OCI-LY3 (cell line): ENCODE results near the gene HIVEP3.

Experiments used
- H2AFZ ChIP-seq: fragments of 200-600, 300-600 bp; shearing (Covaris generic); 2 replicates; pipeline ENCODE4 v1.6.0; 2014; ENCODE audit warnings: antibody characterized with exemption, low read depth, low read length
- H3K27ac ChIP-seq: fragments of 200-600, 300-600 bp; sonication (generic); 2 replicates; pipeline ENCODE4 v1.5.1; 2014; ENCODE audit warnings: mild to moderate bottlenecking, low read length, moderate library complexity, mixed read lengths
- H3K27me3 ChIP-seq: fragments of 200-600, 300-600 bp; sonication (generic); 2 replicates; pipeline ENCODE4 v1.6.1; 2014; ENCODE audit warnings: low read depth, low read length, mixed read lengths
- H3K36me3 ChIP-seq: fragments of 200-600, 300-600 bp; sonication (generic); replicated peaks from 2 replicates; pipeline ENCODE3; 2014; ENCODE audit warnings: low read depth, low read length, mixed read lengths
- H3K4me1 ChIP-seq: fragments of 300-600, 200-600 bp; sonication (generic); 2 replicates; pipeline ENCODE4 v1.6.1; 2014; ENCODE audit warnings: low read length, mixed read lengths
- H3K4me2 ChIP-seq: fragments of 200-600, 300-600 bp; sonication (generic); 2 replicates; pipeline ENCODE4 v1.6.1; 2014; ENCODE audit warnings: low read length, mixed read lengths
- H3K4me3 ChIP-seq: fragments of 300-600, 200-600 bp; sonication (generic); 2 replicates; pipeline ENCODE4 v1.5.1; 2014; ENCODE audit warnings: antibody characterized with exemption, mild to moderate bottlenecking, low read length, moderate library complexity
- H3K79me2 ChIP-seq: fragments of 300-600, 200-600 bp; shearing (Covaris generic); 2 replicates; pipeline ENCODE4 v1.6.1; 2014; ENCODE audit warnings: mild to moderate bottlenecking, low read length, mixed read lengths
- H3K9ac ChIP-seq: fragments of 300-600, 200-600 bp; shearing (Covaris generic); 2 replicates; pipeline ENCODE4 v1.6.0; 2014; ENCODE audit warnings: mild to moderate bottlenecking, low read length, moderate library complexity
- H3K9me3 ChIP-seq: fragments of 200-600, 300-600 bp; shearing (Covaris generic); 2 replicates; pipeline ENCODE4 v1.6.1; 2014; ENCODE audit warnings: low read length, mixed read lengths; ENCODE audit not compliant: insufficient read depth
- H4K20me1 ChIP-seq: fragments of 200-600, 300-600 bp; sonication (generic); 2 replicates; pipeline ENCODE4 v1.6.1; 2016; ENCODE audit warnings: low read length, mixed read lengths; ENCODE audit not compliant: insufficient read depth
- CTCF ChIP-seq: fragments of 200-600, 300-600 bp; sonication (generic); IDR thresholded peaks from 2 replicates; pipeline ENCODE4 v1.5.1; 2014; ENCODE audit warnings: antibody characterized with exemption, low read length, low read depth
- EZH2phosphoT487 ChIP-seq: fragments of 200-600 bp; shearing (Covaris generic); IDR thresholded peaks from 2 replicates; pipeline ENCODE4 v1.6.1; 2018; ENCODE audit warnings: antibody characterized with exemption, mixed run types, low read depth

The HIVEP3 gene

DNA sequence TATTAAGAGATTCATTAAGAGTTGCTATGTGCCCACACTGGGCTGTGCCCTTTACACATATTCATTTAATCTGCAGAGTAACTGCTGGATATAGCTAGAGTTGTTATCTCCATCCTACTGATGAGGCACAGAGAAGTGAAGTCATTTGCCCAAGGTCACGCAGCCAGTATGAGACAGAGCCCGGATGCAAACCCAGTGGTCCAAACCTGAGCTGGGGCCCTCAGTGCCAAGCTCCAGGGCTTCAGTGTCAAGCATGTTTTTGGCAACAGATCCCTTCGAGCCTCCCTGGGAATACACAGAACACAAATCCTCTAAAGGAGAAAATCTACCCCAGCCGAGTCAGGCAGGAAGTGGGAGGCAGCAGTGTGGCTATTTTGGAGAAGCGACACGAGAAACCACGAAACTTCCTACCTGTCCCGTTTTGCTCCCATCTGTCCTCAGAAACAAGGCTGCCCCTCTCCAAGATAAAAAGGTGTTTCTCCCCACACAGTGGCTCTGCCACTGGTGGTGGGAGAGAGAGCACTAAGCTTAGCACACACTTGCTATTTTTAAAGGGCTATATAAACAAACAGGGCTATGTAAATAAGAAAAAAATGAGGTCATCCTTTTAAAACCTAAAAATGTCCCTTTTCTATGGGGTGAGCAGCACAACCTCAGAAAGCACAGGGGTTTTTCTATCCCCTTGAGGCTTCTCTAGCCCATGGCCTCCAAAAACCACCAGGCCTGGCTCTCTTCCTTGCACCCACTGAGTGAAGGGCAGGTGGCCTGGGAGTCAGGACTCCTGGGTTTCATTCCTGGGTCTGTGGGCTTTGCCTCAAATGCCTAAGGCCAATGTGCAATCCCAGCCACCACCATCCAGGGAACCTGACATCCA is 295.6 kb downstream of the HIVEP3 start:
- Histone ChIP-seq H3K27ac (peak overlapping the region; percentile 57), H3K9me3 (no peaks in the 10 kb centered on the region), H4K20me1 (peaks cover 92% of the 10 kb centered on the region), H3K27me3 (no peaks in the 10 kb centered on the region), H3K9ac (0 out of 2 replicates have a peak overlapping the region, but pooled peaks have one; percentile 7), H3K36me3 (peaks cover 40% of the 10 kb centered on the region), H3K4me3 (peak overlapping the region; percentile 32), H2AFZ (no peak overlapping the region), H3K79me2 (peaks cover 99% of the 10 kb centered on the region), H3K4me1 (peaks cover 42% of the 10 kb centered on the region), H3K4me2 (peak overlapping the region; percentile 54)
- TF ChIP-seq CTCF: no peak
- no peak for TF ChIP-seq EZH2phosphoT487

DNA sequence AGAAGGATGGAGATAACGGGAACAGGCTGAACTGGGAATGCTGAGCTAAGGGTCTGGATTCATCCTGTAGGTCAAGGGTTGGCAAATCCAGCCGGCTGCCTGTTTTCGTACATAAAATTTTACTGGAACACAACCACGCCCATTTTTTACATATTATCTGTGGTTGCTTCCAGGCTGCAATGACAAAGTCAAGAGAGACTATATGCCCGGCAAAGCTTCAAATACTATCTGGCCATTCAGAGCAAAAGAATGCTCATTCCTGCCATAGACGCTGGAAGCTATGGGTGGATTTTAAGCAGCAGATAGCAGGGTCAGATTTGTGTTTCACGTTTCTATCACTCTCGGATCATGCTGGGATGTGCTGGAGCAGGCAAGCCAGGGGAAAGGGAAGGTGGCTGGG is 296.3 kb downstream of the HIVEP3 start:
- H3K4me1 ChIP-seq: peaks cover 40% of the 10 kb centered on the region
- no peaks in the 10 kb centered on the region for H3K27me3 ChIP-seq
- no peak overlapping the region for H2AFZ ChIP-seq
- no peak overlapping the region for H3K9ac ChIP-seq
- H4K20me1 ChIP-seq: peaks cover 93% of the 10 kb centered on the region
- TF ChIP-seq CTCF (no peak), EZH2phosphoT487 (no peak)
- peak overlapping the region; percentile 54; the same call in 1 of the 2 replicates for H3K4me2 ChIP-seq
- H3K4me3 ChIP-seq: no peak overlapping the region
- H3K36me3 ChIP-seq: peaks cover 38% of the 10 kb centered on the region
- peaks cover 99% of the 10 kb centered on the region for H3K79me2 ChIP-seq
- H3K27ac ChIP-seq: peak overlapping the region; percentile 57
- no peaks in the 10 kb centered on the region for H3K9me3 ChIP-seq

GRCh38 chr1:41621791-41622190 is 296.9 kb downstream of the HIVEP3 start:
- H3K9ac ChIP-seq: no peak overlapping the region
- peak overlapping the region; percentile 21; the same call in 1 of the 2 replicates for H3K27ac ChIP-seq
- H3K27me3 ChIP-seq: no peaks in the 10 kb centered on the region
- H3K4me3 ChIP-seq: no peak overlapping the region
- no peak overlapping the region for H3K4me2 ChIP-seq
- H2AFZ ChIP-seq: no peak overlapping the region
- H3K36me3 ChIP-seq: peaks cover 38% of the 10 kb centered on the region
- no peaks in the 10 kb centered on the region for H3K9me3 ChIP-seq
- peaks cover 99% of the 10 kb centered on the region for H3K79me2 ChIP-seq
- no peak for TF ChIP-seq CTCF
- TF ChIP-seq EZH2phosphoT487: no peak
- peaks cover 34% of the 10 kb centered on the region for H3K4me1 ChIP-seq
- H4K20me1 ChIP-seq: peaks cover 93% of the 10 kb centered on the region

DNA sequence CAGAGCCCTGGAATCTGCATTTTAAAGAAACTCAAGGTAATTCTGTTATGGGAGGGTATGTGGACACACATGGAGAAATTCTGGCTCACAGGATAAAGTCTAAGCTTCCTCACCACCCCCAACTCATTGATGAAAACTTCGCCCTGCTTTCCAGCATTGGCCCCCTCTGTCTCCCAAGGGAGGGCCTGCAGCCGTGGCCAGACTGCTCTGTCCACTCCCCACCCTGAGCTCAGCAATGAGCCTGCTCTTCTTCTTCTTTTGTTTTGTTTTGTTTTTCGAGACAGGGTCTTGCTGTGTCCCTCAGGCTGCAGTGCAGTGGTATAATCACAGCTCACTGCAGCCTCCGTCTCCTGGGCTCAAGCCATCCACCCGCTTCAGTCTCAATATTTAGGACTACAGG is 297.5 kb downstream of the HIVEP3 start:
- H3K79me2 ChIP-seq: peaks cover 99% of the 10 kb centered on the region
- H3K36me3 ChIP-seq: peaks cover 34% of the 10 kb centered on the region
- no peak overlapping the region for H3K9ac ChIP-seq
- H3K27me3 ChIP-seq: no peaks in the 10 kb centered on the region
- no peak overlapping the region for H3K4me3 ChIP-seq
- TF ChIP-seq CTCF: no peak
- no peak for TF ChIP-seq EZH2phosphoT487
- no peaks in the 10 kb centered on the region for H3K9me3 ChIP-seq
- H4K20me1 ChIP-seq: peaks cover 92% of the 10 kb centered on the region
- no peak overlapping the region for H3K27ac ChIP-seq
- no peak overlapping the region for H2AFZ ChIP-seq
- H3K4me1 ChIP-seq: peaks cover 29% of the 10 kb centered on the region
- no peak overlapping the region for H3K4me2 ChIP-seq
